ENCODE measurements around the gene CCDC141.

Gene CCDC141

GRCh38 chr2:178830451-178830850 lies 219.5 kb downstream of the CCDC141 start:
- TF ChIP-seq CTCF (IDR thresholded peaks at IDR 0.05) = no peak
- Histone ChIP-seq H3K4me3 (no peak overlapping the region), H3K27ac (no peak overlapping the region)
- DNase-seq (ENCODE audit: low spot score) = no peak

GRCh38 chr2:178829981-178830380 lies 220.0 kb downstream of the CCDC141 start:
- no peak for TF ChIP-seq CTCF (IDR thresholded peaks at IDR 0.05)

GRCh38 chr2:178829299-178829960 lies 220.5 kb downstream of the CCDC141 start:
- Histone ChIP-seq H3K27ac (no peak overlapping the region), H3K4me3 (no peak overlapping the region)
- no peak for DNase-seq (ENCODE audit: low spot score)
- no peak for TF ChIP-seq CTCF (IDR thresholded peaks at IDR 0.05)

More at GRCh38 chr2:178829981-178830380, 220.0 kb downstream of the CCDC141 start:
- Histone ChIP-seq H3K4me3 (no peak overlapping the region), H3K27ac (no peak overlapping the region)
- no peak for DNase-seq (ENCODE audit: low spot score)

DNA sequence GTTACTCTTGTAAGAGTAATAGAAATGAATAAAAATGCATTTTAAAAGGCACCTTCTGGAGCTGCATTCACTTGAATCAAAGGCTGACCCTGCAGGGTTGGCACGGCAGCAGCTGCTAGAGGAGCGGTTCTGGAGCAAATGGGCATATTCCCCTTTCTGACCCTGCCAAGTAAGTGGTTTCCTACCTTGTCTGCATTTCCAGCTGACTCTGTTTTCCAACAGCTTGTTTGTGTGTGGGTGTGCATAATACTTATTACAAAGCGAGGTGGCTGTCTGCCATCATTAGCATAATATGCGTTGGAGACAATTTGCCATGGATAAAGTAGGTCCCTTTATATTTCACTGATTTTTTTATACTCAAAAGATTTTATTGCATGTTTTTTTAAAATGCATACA lies 221.5 kb downstream of the CCDC141 start:
- H3K27ac ChIP-seq = no peak overlapping the region
- no peak for DNase-seq (ENCODE audit: low spot score)

DNA sequence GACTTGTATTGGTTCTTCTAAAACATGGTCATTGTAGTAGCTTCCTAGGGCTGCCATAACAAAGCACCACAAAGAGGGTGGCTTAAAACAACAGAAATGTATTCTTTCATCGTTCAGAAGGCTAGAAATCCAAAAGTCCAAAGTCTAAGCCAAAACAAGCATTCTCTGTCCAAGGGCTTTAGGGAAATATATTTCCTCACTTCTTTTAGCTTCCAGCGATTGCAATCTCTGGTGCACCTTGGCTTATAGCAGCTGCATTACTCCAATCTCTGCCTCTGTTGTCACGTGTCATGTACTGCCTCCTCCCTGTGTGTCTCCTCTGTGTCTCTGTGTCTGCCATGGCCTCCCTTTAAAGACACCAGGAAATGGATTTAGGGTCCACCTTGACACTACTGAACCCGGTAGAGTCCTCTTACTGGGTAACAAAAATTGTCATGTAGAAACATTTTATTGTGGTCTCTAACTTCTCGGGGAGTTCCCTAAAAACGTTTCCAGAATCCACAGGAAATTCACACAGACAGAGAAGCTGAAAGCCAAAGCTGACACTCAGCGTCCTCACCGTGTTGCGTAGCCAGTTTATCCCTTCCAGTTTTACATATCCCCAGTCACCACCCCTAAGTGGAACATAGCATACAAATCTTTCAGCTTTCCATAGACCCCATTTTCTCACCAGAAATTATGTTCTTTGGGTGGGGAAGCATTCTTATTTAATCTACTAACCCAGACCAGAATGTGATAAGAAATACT lies 222.0 kb downstream of the CCDC141 start:
- no peak for DNase-seq (ENCODE audit: low spot score)
- H3K4me3 ChIP-seq = no peak overlapping the region
- no peak for TF ChIP-seq CTCF (IDR thresholded peaks at IDR 0.05)
- H3K27ac ChIP-seq = no peak overlapping the region

More for the DNA sequence above, 221.5 kb downstream of the CCDC141 start:
- no peak overlapping the region for H3K4me3 ChIP-seq
- no peak for TF ChIP-seq CTCF (IDR thresholded peaks at IDR 0.05)

DNA sequence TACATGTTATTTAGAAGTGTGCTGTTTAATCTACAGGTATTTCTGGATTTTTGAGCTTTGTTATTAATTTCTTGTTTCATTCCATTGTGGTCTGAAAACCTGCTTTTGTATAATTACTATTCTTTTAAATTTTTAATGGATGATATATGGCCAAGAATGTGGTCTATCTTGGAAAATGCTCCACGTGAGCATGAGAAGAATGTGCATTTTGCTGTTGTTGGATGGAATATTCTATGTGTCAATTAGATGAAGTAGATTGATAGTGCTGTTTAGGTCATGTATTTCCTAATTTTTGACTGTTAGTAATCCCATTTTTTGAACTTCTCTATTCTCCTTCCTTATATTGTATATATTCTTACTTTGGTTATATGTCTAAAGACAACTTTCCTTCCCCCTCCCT lies 222.8 kb downstream of the CCDC141 start:
- Histone ChIP-seq H3K27ac (no peak overlapping the region), H3K4me3 (no peak overlapping the region)
- no peak for TF ChIP-seq CTCF (IDR thresholded peaks at IDR 0.05)
- no peak for DNase-seq (ENCODE audit: low spot score)

DNA sequence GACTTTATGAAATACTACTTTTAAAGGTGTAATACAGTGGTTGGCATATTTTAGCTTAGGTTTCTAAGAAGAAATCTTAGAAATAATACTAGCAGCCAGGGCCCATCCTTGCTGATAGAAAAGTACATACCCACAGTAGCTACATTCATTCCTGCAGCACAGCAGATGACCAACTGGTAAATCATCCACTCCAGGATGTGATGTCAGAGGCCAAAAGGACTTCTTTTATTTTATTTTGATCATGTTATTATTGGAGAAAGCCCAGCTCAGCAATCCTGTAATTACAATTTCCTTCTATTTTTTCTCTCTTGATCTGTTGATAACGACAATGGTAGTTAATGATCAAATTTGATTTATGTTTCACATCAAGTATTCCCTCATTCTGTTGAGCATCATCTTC lies 224.8 kb downstream of the CCDC141 start:
- no peak for TF ChIP-seq CTCF (IDR thresholded peaks at IDR 0.05)

More for the DNA sequence above, 224.8 kb downstream of the CCDC141 start:
- DNase-seq (ENCODE audit: low spot score) = no peak
- H3K27ac ChIP-seq = no peak overlapping the region
- no peak overlapping the region for H3K4me3 ChIP-seq
